Muscle layer of duodenum (tissue), 2 donors: ENCODE measurements around the gene CALML6.
"Not testable (repeated sequence)": the region's sequence is repeated elsewhere in the genome, so short reads cannot be mapped to it uniquely, and the experiment has no call there.

Source experiments
- H3K27ac ChIP-seq: one replicate; pipeline ENCODE4 v1.7.0; 2013; ENCODE audit warnings: mild to moderate bottlenecking, low read length
- H3K27me3 ChIP-seq: one replicate; pipeline ENCODE4 v1.7.0; 2013; ENCODE audit warnings: low read depth, mild to moderate bottlenecking, control low read depth, low read length
- H3K36me3 ChIP-seq, 2 donors: one replicate each; pipeline ENCODE4 v1.7.0; 2013; ENCODE audit warnings: low read length in 2 of 2, control low read depth in 1 of 2, mild to moderate bottlenecking in 1 of 2; ENCODE audit not compliant: insufficient read depth in 2 of 2, control insufficient read depth in 1 of 2
- H3K4me1 ChIP-seq, 2 donors: one replicate each; pipeline ENCODE4 v1.7.0; 2013; ENCODE audit warnings: low read length in 2 of 2, mild to moderate bottlenecking in 2 of 2, control low read depth in 1 of 2, moderate library complexity in 1 of 2; ENCODE audit not compliant: insufficient read depth in 2 of 2, control insufficient read depth in 1 of 2
- H3K4me3 ChIP-seq, 2 donors: one replicate each; pipeline ENCODE4 v1.7.0; 2013; ENCODE audit warnings: low read length in 2 of 2, low read depth in 1 of 2, mild to moderate bottlenecking in 1 of 2
- H3K9me3 ChIP-seq, 2 donors: one replicate each; pipeline ENCODE4 v1.7.0; 2013; ENCODE audit warnings: low read length in 2 of 2, control low read depth in 1 of 2, mild to moderate bottlenecking in 1 of 2; ENCODE audit not compliant: control insufficient read depth in 1 of 2
- donor health status: healthy.

CALML6 gene

GRCh38 chr1:1929102-1929638 is 14.1 kb downstream of the CALML6 start:
- Histone ChIP-seq H3K4me3 (no peak overlapping the region), H3K36me3 (no peaks in the 10 kb centered on the region), H3K4me1 (no peaks in the 10 kb centered on the region), H3K27me3 (no peaks in the 10 kb centered on the region), H3K27ac (no peak overlapping the region), H3K9me3 (no peaks in the 10 kb centered on the region)

- H3K27ac ChIP-seq = no peak overlapping the region
- no peaks in the 10 kb centered on the region for H3K36me3 ChIP-seq
- no peak overlapping the region for H3K4me3 ChIP-seq
- H3K9me3 ChIP-seq = no peaks in the 10 kb centered on the region
- no peaks in the 10 kb centered on the region for H3K4me1 ChIP-seq
- no peaks in the 10 kb centered on the region for H3K27me3 ChIP-seq
Observed at GRCh38 chr1:1929639-1930545, 14.8 kb downstream of the CALML6 start.

- not testable (repeated sequence) for H3K27ac ChIP-seq, H3K4me3 ChIP-seq, H3K9me3 ChIP-seq, H3K36me3 ChIP-seq, H3K4me1 ChIP-seq, H3K27me3 ChIP-seq
Observed at GRCh38 chr1:1934848-1935247, 19.8 kb downstream of the CALML6 start.

- H3K4me1 ChIP-seq = no peaks in the 10 kb centered on the region
- H3K36me3 ChIP-seq = no peaks in the 10 kb centered on the region
- no peak overlapping the region for H3K27ac ChIP-seq
Observed at GRCh38 chr1:1937061-1937460, 22.0 kb downstream of the CALML6 start.

DNA sequence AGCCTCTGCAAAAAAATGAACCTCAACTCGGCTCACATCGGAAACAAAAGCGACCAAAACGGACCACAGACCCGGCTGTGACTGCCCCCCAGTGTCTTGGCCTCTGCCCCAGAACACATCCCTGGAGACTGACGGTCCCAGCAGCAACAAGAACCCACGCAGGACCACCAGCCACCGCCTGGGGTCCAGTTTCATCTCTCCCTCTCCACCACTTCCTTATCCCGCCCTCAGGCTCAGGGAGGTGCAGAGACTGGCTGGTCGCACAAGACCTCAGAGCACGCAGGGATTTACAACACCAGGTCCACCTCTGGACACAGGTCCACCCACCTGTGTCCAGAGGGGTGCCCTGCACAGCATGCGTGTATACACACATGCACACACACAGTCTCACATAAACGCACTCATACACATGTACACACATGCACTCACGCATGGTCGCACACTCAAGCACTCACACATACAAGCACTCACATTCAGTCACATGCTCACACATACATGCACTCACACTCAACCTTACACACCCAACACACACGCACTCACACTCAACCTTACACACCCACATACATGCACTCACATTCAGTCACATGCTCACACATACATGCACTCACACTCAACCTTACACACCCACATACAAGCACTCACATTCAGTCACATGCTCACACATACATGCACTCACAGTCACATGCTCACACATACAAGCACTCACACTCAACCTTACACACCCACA is 22.7 kb downstream of the CALML6 start:
- H3K9me3 ChIP-seq = no peaks in the 10 kb centered on the region
- no peaks in the 10 kb centered on the region for H3K27me3 ChIP-seq
- no peak overlapping the region for H3K4me3 ChIP-seq
- no peaks in the 10 kb centered on the region for H3K36me3 ChIP-seq
- no peaks in the 10 kb centered on the region for H3K4me1 ChIP-seq
- no peak overlapping the region for H3K27ac ChIP-seq

More at GRCh38 chr1:1937061-1937460, 22.0 kb downstream of the CALML6 start:
- no peaks in the 10 kb centered on the region for H3K27me3 ChIP-seq
- no peaks in the 10 kb centered on the region for H3K9me3 ChIP-seq
- H3K4me3 ChIP-seq = no peak overlapping the region

GRCh38 chr1:1938276-1938573 is 23.2 kb downstream of the CALML6 start:
- H3K27ac ChIP-seq = no peak overlapping the region
- H3K4me1 ChIP-seq = no peaks in the 10 kb centered on the region
- H3K9me3 ChIP-seq = no peaks in the 10 kb centered on the region
- no peak overlapping the region for H3K4me3 ChIP-seq
- no peaks in the 10 kb centered on the region for H3K27me3 ChIP-seq
- no peaks in the 10 kb centered on the region for H3K36me3 ChIP-seq

DNA sequence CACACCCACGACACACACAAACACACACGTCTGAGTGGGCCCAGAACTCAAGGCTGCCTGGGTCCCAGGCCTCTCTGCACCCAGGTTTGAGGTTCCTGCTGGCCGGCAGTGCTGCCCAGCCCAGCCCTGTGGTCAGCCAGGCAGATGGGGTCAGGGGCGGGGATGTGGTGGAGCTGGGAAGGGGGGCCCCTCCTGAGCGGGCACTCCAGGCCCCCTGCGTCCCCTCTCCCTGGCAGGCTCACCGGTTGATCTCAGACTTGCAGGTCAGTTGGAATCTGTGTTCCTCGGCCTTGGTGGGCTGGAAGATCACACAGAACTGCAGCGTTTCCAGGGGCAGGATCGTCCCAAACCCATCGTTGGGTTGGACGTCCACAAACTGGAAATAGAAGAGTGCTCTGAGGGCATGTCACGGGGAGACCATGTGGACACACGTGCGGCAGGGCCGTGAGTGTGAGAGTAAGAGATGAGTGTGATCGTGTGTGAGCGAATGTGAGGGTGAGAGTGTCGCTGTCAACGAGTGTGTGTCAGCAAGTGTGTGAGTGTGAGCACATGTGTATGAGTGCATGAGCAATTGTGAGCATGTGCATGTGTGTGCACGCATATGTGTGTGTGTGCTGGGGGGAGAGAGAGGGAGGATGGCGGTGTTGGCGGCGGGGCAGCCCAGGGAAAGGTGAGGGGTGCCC is 23.7 kb downstream of the CALML6 start:
- no peaks in the 10 kb centered on the region for H3K9me3 ChIP-seq
- no peak overlapping the region for H3K4me3 ChIP-seq
- no peaks in the 10 kb centered on the region for H3K27me3 ChIP-seq
- H3K27ac ChIP-seq = no peak overlapping the region
- H3K4me1 ChIP-seq = peaks cover 0 to 2% of the 10 kb centered on the region in 2 donors
- H3K36me3 ChIP-seq = no peaks in the 10 kb centered on the region

- H3K4me3 ChIP-seq = no peak overlapping the region
- no peak overlapping the region for H3K27ac ChIP-seq
- H3K4me1 ChIP-seq = peaks cover 0 to 9% of the 10 kb centered on the region in 2 donors
- H3K27me3 ChIP-seq = no peaks in the 10 kb centered on the region
- H3K9me3 ChIP-seq = no peaks in the 10 kb centered on the region
- no peaks in the 10 kb centered on the region for H3K36me3 ChIP-seq
Observed at GRCh38 chr1:1939296-1940122, 24.4 kb downstream of the CALML6 start.

DNA sequence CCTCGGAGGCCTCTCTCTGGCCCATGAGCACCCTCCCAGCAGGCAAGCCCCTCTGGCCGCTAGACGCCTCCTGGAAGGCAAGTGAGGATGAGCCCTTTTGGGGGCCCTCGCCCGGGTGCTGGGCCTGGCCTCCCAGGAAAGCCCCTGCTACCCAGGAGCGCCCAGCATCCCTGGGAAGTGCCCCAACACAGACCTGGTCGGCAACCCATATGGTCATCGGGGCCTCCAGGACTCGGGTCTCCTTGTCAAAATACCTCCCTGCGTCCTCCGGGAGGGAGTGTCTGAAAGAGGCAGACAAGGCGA is 25.0 kb downstream of the CALML6 start:
- Histone ChIP-seq H3K9me3 (no peaks in the 10 kb centered on the region), H3K4me1 (peaks cover 0 to 9% of the 10 kb centered on the region in 2 donors), H3K36me3 (no peaks in the 10 kb centered on the region), H3K27ac (no peak overlapping the region), H3K27me3 (no peaks in the 10 kb centered on the region), H3K4me3 (no peak overlapping the region)

- Histone ChIP-seq H3K4me3 (no peak overlapping the region), H3K36me3 (no peaks in the 10 kb centered on the region), H3K4me1 (peaks cover 0 to 9% of the 10 kb centered on the region in 2 donors), H3K27me3 (no peaks in the 10 kb centered on the region), H3K9me3 (no peaks in the 10 kb centered on the region), H3K27ac (no peak overlapping the region)
Observed at GRCh38 chr1:1941211-1941841, 26.3 kb downstream of the CALML6 start.
